Choroid plexus epithelial cell (primary cell): ENCODE results near the gene ADRA2C.

Experiments used
- DNase-seq: peaks from one replicate; pipeline ENCODE4 v3.0.0-alpha.2; 2010; ENCODE audit warnings: low read depth
- H3K4me3 ChIP-seq: 2 replicates; pipeline ENCODE4 v1.5.1; 2011; ENCODE audit warnings: low read depth, mild to moderate bottlenecking, control low read depth, low read length, moderate library complexity
- TF ChIP-seq, protein P1 (sequence below): conservative IDR thresholded peaks from 2 replicates; pipeline ENCODE4 v1.5.1; 2011; ENCODE audit warnings: low read depth, mild to moderate bottlenecking, control low read depth, inconsistent platforms, low read length, moderate library complexity

Gene ADRA2C

DNA sequence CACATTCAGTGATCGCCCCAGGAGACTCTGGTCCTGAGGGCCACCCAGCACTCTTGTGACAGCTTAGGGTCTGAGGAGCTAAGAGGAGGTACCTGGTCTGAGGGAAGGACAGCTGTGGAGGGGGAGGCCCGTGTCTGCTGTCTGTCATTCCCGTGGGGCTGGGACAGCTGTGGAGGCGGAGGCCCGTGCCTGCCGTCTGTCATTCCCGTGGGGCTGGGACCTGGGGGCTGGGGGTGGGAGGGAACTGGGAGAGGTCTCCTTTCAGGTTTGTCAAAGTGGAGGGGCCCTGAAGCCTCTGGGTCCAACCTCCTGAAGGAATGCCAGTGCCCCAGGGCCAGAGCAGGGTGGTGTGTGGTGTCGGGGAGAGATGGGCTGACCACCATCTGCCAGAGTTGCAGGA is 45.0 kb upstream of the ADRA2C start:
- TF ChIP-seq, protein P1, sequence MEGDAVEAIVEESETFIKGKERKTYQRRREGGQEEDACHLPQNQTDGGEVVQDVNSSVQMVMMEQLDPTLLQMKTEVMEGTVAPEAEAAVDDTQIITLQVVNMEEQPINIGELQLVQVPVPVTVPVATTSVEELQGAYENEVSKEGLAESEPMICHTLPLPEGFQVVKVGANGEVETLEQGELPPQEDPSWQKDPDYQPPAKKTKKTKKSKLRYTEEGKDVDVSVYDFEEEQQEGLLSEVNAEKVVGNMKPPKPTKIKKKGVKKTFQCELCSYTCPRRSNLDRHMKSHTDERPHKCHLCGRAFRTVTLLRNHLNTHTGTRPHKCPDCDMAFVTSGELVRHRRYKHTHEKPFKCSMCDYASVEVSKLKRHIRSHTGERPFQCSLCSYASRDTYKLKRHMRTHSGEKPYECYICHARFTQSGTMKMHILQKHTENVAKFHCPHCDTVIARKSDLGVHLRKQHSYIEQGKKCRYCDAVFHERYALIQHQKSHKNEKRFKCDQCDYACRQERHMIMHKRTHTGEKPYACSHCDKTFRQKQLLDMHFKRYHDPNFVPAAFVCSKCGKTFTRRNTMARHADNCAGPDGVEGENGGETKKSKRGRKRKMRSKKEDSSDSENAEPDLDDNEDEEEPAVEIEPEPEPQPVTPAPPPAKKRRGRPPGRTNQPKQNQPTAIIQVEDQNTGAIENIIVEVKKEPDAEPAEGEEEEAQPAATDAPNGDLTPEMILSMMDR = no peak
- H3K4me3 ChIP-seq = no peak overlapping the region
- DNase-seq = no peak

DNA sequence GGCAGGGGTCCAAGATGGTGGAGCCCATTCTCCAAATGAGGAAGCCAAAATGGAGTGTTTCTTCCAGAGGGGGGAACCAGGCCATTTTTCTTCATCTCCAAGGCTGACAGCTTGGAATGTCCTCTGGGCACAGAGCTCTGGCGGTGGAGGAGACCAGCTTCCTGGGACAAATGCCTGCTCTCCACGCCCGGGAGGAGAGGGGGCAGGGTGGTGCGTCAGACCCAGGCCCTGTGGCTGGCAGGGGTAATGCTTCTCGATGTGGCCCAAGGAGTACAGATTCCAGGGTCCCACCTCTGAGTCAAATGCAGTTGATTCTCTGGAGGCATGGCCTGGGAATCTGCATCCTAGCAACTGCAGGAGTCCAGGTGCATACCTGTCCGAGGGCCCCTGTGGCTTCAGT is 44.6 kb upstream of the ADRA2C start:
- H3K4me3 ChIP-seq = no peak overlapping the region
- TF ChIP-seq, protein P1 = no peak
- DNase-seq = no peak

DNA sequence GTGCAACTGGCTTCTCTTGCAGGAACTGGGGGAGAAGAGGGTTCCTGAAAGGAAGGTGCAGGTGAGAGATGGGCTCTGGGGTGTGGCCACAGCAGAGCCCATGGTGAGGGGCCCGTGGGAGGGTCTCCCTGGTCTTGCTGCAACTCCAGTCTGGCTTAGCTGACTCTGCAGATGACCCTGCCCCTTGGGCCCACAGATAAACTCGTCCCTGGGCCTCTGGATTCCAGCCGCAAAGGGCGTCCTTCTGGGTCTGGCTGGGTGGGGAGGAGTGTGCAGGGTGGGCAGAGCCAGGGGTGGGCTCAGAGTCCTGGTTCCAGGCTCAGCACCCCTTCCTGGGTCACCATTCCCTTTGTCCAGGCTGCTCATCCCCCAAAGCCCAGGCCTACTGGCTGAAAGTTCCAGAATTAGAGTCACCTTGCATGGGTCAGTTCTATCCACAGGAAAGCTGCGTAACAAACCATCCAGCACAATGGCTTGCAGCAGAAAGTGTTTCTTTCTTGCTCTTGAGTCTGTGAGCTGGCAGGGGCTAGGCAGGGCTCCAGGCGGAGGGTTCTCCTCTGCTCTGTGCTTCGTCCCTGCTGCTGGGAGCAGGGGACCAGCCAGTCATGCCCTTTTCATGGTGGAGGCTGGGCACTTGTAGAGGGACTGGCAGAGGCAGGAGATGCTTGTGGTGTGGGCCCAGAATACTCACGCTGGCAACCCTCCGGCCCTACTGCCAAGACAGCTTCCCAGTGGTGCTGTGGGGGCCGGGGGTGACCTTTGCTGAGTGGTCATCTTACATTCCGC is 43.5 kb upstream of the ADRA2C start:
- TF ChIP-seq, protein P1 = no peak
- H3K4me3 ChIP-seq = no peak overlapping the region
- no peak for DNase-seq

DNA sequence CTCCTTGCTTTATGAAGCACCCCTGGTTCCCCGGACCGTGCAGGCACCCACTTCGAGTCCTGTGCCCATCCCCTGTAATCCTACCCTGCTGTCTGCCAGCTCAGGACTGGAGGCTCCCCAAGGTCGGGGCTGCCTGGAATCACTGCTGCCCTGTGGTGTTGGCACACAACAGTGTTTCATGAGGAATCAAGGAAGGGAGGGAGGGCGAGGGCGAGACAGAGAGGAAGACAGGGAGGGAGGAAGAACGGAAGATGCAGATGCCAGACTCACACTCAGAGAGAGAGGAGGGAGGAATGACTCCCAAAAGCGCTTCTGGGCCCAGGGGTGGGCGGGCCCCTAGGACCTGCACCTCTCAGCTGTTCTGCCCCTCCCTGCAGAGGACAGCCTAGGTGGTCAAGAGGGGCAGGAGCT is 42.9 kb upstream of the ADRA2C start:
- H3K4me3 ChIP-seq = no peak overlapping the region
- TF ChIP-seq, protein P1 = no peak
- DNase-seq = no peak

DNA sequence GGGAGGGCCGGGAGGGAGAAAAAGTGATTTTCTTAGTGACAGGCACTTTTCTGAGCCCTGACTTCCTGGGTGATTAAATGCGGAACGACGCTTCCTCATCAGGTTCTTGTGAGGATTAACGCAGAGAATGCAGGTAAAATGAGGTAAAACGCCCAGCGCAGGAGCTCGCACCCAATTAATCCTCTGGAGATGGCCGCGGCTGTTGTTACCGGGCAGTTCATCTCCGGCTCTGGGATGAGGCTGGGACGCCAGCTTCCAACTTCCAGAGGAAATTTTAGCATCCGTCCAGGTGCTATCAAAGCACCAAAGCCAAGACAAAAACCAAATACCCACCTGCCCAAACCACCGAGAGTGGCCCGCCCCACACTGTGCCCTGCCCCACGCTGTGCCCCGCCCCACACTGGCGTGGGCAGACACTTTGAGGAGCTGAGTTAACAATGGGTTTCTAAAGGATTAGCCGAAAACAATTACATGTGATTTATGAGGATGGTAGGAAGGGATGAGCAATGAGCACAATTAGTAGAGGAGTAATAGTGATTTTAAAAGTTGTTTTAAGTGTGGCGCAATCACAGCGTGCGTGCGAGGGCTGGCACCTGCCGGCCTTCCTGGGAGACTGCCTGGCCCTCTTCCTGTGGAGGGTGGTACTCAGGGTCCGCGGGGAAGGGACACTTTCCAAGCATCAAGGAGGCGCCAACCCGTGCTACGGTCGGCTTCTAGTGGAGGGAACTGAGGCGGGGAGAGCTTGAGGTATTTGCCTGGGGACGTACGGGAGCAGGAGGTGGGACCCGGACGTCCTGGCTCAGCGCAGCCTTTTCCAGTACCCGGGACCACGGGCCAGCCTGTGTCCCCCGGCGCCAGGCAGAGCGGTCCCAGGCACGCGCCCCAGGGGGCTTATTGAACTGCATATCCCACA is 41.6 kb upstream of the ADRA2C start:
- TF ChIP-seq, protein P1 = no peak
- DNase-seq = no peak
- H3K4me3 ChIP-seq = no peak overlapping the region

DNA sequence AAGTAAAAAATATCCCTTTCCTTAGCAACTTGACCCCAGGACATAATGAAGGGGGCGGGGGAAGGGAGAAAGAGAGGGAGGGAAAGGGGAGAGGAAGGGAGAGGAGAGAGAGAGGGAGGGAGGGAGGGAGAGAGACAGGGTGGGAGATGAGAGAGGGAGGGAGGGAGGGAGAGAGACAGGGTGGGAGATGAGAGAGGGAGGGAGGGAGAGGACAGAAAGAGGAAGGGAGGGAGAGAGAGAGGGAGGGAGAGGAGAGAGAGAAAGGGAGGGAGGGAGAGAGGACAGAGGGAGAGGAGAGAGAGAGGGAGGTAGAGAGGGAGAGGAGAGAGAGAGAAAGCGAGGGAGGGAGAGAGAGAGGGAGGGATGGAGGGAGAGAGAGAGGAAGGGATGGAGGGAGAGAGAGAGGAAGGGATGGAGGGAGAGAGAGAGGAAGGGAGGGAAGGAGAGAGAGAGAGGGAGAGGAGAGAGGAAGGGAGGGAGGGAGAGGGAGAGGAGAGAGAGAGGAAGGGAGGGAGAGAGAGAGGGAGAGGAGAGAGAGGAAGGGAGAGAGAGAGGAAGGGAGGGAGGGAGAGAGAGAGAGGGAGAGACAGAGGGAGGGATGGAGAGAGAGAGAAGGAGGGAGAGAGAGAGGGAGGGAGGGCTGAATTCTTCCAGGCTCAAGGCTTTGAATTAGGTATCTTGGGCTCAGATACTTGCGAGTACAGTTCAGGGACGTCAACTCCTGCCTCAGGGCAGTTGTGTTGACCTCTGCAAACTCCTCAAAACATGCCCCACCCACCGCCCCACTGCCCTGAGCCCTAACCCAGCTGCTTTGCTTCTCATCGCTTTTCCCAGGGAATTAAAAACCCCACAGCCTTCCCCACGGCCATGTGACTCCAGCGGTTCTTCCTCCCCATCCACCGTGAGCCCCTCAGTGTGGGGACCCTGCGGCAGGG is 40.0 kb upstream of the ADRA2C start:
- DNase-seq = no peak
- TF ChIP-seq, protein P1 = no peak
- no peak overlapping the region for H3K4me3 ChIP-seq
